HEK293 (cell line): Measurements from ENCODE around the gene SAE1.

Experiments
- FEZF1 ChIP-seq: fragments of 450-650 bp; formaldehyde crosslinking; IDR thresholded peaks from 2 replicates; pipeline ENCODE4 v1.5.1; 2016; ENCODE audit warnings: missing biosample characterization, missing genetic modification characterization
- GFI1B ChIP-seq: fragments of 450-650 bp; formaldehyde crosslinking; IDR thresholded peaks from 2 replicates; pipeline ENCODE4 v1.5.1; 2016; ENCODE audit warnings: missing biosample characterization, missing genetic modification characterization
- KLF1 ChIP-seq: fragments of 450-650 bp; formaldehyde crosslinking; IDR thresholded peaks from 2 replicates; pipeline ENCODE4 v1.5.1; 2016; ENCODE audit warnings: missing biosample characterization, missing genetic modification characterization
- REPIN1 ChIP-seq: fragments of 450-650 bp; formaldehyde crosslinking; IDR thresholded peaks from 2 replicates; pipeline ENCODE4 v1.5.1; 2017; ENCODE audit warnings: missing biosample characterization, missing genetic modification characterization, low read depth
- ZBTB48 ChIP-seq: fragments of 450-650 bp; formaldehyde crosslinking; IDR thresholded peaks from 2 replicates; pipeline ENCODE4 v1.5.1; 2016; ENCODE audit warnings: missing biosample characterization, missing genetic modification characterization
- ZFP69B ChIP-seq: fragments of 450-650 bp; formaldehyde crosslinking; IDR thresholded peaks from 2 replicates; pipeline ENCODE4 v1.5.1; 2016; ENCODE audit warnings: missing biosample characterization, missing genetic modification characterization
- ZNF211 ChIP-seq: fragments of 450-650 bp; formaldehyde crosslinking; IDR thresholded peaks from 2 replicates; pipeline ENCODE4 v1.5.1; 2016; ENCODE audit warnings: low read depth, missing biosample characterization, missing genetic modification characterization
- ZNF223 ChIP-seq: fragments of 450-650 bp; formaldehyde crosslinking; IDR thresholded peaks from 2 replicates; pipeline ENCODE4 v1.5.1; 2016; ENCODE audit warnings: missing biosample characterization, missing genetic modification characterization
- ZNF239 ChIP-seq: fragments of 450-650 bp; formaldehyde crosslinking; IDR thresholded peaks from 2 replicates; pipeline ENCODE4 v1.5.1; 2016; ENCODE audit warnings: missing biosample characterization, missing genetic modification characterization
- ZNF341 ChIP-seq: fragments of 450-650 bp; formaldehyde crosslinking; IDR thresholded peaks from 2 replicates; pipeline ENCODE4; 2016; ENCODE audit warnings: low read depth, missing biosample characterization, missing genetic modification characterization
- ZNF391 ChIP-seq: fragments of 450-650 bp; formaldehyde crosslinking; IDR thresholded peaks from 2 replicates; pipeline ENCODE4 v1.5.1; 2016; ENCODE audit warnings: low read depth, missing biosample characterization, missing genetic modification characterization, borderline replicate concordance
- ZNF571 ChIP-seq: fragments of 450-650 bp; formaldehyde crosslinking; IDR thresholded peaks from 2 replicates; pipeline ENCODE4 v1.5.0; 2017; ENCODE audit warnings: missing biosample characterization, missing genetic modification characterization
- ZNF658 ChIP-seq: fragments of 450-650 bp; formaldehyde crosslinking; IDR thresholded peaks from 2 replicates; pipeline ENCODE4; 2016; ENCODE audit warnings: missing biosample characterization, missing genetic modification characterization
- ZNF660 ChIP-seq: fragments of 450-650 bp; IDR thresholded peaks from 2 replicates; pipeline ENCODE4 v1.5.1; 2018; ENCODE audit warnings: missing biosample characterization, mild to moderate bottlenecking, missing genetic modification characterization
- ZNF670 ChIP-seq: fragments of 450-650 bp; formaldehyde crosslinking; IDR thresholded peaks from 2 replicates; pipeline ENCODE4 v1.5.1; 2016; ENCODE audit warnings: missing biosample characterization, missing genetic modification characterization, low read depth
- ZNF768 ChIP-seq: fragments of 450-650 bp; formaldehyde crosslinking; IDR thresholded peaks from 2 replicates; pipeline ENCODE4 v1.5.1; 2018; ENCODE audit warnings: missing biosample characterization, mild to moderate bottlenecking, missing genetic modification characterization
- ZNF785 ChIP-seq: fragments of 450-650 bp; formaldehyde crosslinking; IDR thresholded peaks from 2 replicates; pipeline ENCODE4 v1.5.1; 2016; ENCODE audit warnings: missing biosample characterization, missing genetic modification characterization
- ZNF792 ChIP-seq: fragments of 450-650 bp; formaldehyde crosslinking; IDR thresholded peaks from 2 replicates; pipeline ENCODE4 v1.5.1; 2016; ENCODE audit warnings: missing biosample characterization, missing genetic modification characterization
- ZNF837 ChIP-seq: fragments of 450-650 bp; formaldehyde crosslinking; IDR thresholded peaks from 2 replicates; pipeline ENCODE4 v1.5.1; 2016; ENCODE audit warnings: missing biosample characterization, missing genetic modification characterization
- ZNF843 ChIP-seq: fragments of 450-650 bp; formaldehyde crosslinking; IDR thresholded peaks from 2 replicates; pipeline ENCODE4 v1.5.1; 2016; ENCODE audit warnings: missing biosample characterization, missing genetic modification characterization
- TF ChIP-seq, protein P1 (sequence below): fragments of 450-650 bp; IDR thresholded peaks from 2 replicates; pipeline ENCODE4 v1.5.1; 2018; ENCODE audit warnings: missing biosample characterization, mild to moderate bottlenecking, missing genetic modification characterization
- TF ChIP-seq, protein P2 (sequence below): fragments of 450-650 bp; formaldehyde crosslinking; IDR thresholded peaks from 2 replicates; pipeline ENCODE4; 2016; ENCODE audit warnings: missing biosample characterization, missing genetic modification characterization
- TF ChIP-seq, protein P3 (sequence below): fragments of 450-650 bp; formaldehyde crosslinking; IDR thresholded peaks from 2 replicates; pipeline ENCODE4 v1.5.1; 2016; ENCODE audit warnings: missing biosample characterization, missing genetic modification characterization
- TF ChIP-seq, protein P4 (sequence below): fragments of 450-650 bp; formaldehyde crosslinking; IDR thresholded peaks from 2 replicates; pipeline ENCODE4 v1.5.1; 2016; ENCODE audit warnings: missing biosample characterization, missing genetic modification characterization
- TF ChIP-seq, protein P5 (sequence below): fragments of 450-650 bp; formaldehyde crosslinking; IDR thresholded peaks from 2 replicates; pipeline ENCODE4 v1.5.1; 2017; ENCODE audit warnings: missing biosample characterization, missing genetic modification characterization
- TF ChIP-seq, protein P6 (sequence below): fragments of 450-650 bp; formaldehyde crosslinking; IDR thresholded peaks from 2 replicates; pipeline ENCODE4 v1.5.1; 2016; ENCODE audit warnings: missing biosample characterization, missing genetic modification characterization
- TF ChIP-seq, protein P7 (sequence below): fragments of 450-650 bp; formaldehyde crosslinking; IDR thresholded peaks from 2 replicates; pipeline ENCODE4 v1.5.1; 2016; ENCODE audit warnings: missing biosample characterization, missing genetic modification characterization, low read depth
- TF ChIP-seq, protein P8 (sequence below): IDR thresholded peaks from 2 replicates; pipeline ENCODE4 v1.6.1; 2011; ENCODE audit warnings: mild to moderate bottlenecking, low read depth, low read length, borderline replicate concordance

Gene SAE1

DNA sequence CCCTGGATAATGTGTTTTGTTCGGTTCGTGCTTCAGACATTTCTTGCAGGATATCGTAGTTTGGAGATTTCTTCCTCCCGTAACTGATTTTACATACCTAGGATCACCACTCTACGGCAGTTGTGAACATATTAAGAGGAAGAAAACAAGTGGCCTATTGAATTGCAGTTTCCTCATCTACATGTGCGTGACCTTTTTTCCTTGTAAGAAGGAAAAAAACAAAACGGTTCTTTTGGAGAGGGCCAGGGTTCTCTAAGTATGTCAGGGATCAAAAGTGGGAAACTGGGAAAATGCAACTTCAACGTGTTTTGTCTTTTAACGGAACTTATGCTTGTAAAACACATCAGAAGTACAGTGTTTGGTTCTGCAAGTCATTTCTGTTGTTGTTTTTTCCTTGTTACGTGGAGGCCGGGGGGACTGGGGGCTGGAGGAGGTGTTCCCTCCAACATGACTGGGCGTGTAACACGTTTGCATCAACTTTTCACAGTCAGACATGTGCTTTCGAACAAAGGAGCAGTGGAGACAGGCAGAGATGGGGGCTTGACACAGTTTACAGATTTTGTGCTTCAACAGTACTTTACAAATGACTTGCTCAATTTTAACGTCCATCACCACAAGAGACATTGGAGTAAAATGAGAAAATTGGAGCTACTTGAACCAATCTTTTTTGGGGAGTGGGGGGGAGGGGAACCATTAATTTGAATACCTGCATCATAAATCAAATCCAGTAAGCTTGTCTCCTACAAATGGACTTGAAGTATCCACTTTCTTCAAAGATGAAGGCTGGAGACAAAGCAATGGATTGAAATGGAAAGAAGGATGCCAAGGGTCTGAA lies 20.9 kb upstream of the SAE1 start (continued):
- TF ChIP-seq ZNF660 (tag by site-specific recombination) (peak; percentile 3; the same call in 1 of the 2 replicates), ZNF391 (tag by site-specific recombination) (no peak), ZNF211 (tag by site-specific recombination) (no peak), ZNF223 (no peak), ZNF670 (tag by site-specific recombination) (no peak), ZBTB48 (peak; percentile 61), ZNF837 (tag by site-specific recombination) (no peak), ZNF239 (tag by site-specific recombination) (no peak), ZNF658 (tag by site-specific recombination) (no peak), ZNF341 (tag by site-specific recombination) (peak; percentile 39), ZNF571 (tag by site-specific recombination) (no peak), ZNF768 (tag by site-specific recombination) (no peak), KLF1 (tag by site-specific recombination) (peak; percentile 65; the same call in 1 of the 2 replicates), REPIN1 (tag by site-specific recombination) (no peak; the same call in 1 of the 2 replicates), ZNF785 (tag by site-specific recombination) (no peak), ZNF792 (tag by site-specific recombination) (no peak), FEZF1 (peak; percentile 55), ZFP69B (tag by site-specific recombination) (no peak), ZNF843 (no peak), GFI1B (tag by site-specific recombination) (no peak)
- TF ChIP-seq, protein P1, sequence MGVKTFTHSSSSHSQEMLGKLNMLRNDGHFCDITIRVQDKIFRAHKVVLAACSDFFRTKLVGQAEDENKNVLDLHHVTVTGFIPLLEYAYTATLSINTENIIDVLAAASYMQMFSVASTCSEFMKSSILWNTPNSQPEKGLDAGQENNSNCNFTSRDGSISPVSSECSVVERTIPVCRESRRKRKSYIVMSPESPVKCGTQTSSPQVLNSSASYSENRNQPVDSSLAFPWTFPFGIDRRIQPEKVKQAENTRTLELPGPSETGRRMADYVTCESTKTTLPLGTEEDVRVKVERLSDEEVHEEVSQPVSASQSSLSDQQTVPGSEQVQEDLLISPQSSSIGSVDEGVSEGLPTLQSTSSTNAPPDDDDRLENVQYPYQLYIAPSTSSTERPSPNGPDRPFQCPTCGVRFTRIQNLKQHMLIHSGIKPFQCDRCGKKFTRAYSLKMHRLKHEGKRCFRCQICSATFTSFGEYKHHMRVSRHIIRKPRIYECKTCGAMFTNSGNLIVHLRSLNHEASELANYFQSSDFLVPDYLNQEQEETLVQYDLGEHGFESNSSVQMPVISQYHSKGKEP (tag by site-specific recombination) = no peak
- TF ChIP-seq, protein P2, sequence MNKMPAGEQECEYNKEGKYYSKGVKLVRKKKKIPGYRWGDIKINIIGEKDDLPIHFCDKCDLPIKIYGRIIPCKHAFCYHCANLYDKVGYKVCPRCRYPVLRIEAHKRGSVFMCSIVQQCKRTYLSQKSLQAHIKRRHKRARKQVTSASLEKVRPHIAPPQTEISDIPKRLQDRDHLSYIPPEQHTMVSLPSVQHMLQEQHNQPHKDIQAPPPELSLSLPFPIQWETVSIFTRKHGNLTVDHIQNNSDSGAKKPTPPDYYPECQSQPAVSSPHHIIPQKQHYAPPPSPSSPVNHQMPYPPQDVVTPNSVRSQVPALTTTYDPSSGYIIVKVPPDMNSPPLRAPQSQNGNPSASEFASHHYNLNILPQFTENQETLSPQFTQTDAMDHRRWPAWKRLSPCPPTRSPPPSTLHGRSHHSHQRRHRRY (tag by site-specific recombination) = no peak
- TF ChIP-seq, protein P3, sequence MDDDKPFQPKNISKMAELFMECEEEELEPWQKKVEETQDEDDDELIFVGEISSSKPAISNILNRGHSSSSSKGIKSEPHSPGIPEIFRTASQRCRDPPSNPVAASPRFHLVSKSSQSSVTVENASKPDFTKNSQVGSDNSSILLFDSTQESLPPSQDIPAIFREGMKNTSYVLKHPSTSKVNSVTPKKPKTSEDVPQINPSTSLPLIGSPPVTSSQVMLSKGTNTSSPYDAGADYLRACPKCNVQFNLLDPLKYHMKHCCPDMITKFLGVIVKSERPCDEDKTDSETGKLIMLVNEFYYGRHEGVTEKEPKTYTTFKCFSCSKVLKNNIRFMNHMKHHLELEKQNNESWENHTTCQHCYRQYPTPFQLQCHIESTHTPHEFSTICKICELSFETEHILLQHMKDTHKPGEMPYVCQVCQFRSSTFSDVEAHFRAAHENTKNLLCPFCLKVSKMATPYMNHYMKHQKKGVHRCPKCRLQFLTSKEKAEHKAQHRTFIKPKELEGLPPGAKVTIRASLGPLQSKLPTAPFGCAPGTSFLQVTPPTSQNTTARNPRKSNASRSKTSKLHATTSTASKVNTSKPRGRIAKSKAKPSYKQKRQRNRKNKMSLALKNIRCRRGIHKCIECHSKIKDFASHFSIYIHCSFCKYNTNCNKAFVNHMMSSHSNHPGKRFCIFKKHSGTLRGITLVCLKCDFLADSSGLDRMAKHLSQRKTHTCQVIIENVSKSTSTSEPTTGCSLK (tag by site-specific recombination) = no peak
- TF ChIP-seq, protein P4, sequence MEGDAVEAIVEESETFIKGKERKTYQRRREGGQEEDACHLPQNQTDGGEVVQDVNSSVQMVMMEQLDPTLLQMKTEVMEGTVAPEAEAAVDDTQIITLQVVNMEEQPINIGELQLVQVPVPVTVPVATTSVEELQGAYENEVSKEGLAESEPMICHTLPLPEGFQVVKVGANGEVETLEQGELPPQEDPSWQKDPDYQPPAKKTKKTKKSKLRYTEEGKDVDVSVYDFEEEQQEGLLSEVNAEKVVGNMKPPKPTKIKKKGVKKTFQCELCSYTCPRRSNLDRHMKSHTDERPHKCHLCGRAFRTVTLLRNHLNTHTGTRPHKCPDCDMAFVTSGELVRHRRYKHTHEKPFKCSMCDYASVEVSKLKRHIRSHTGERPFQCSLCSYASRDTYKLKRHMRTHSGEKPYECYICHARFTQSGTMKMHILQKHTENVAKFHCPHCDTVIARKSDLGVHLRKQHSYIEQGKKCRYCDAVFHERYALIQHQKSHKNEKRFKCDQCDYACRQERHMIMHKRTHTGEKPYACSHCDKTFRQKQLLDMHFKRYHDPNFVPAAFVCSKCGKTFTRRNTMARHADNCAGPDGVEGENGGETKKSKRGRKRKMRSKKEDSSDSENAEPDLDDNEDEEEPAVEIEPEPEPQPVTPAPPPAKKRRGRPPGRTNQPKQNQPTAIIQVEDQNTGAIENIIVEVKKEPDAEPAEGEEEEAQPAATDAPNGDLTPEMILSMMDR (tag by site-specific recombination) = no peak
- TF ChIP-seq, protein P5, sequence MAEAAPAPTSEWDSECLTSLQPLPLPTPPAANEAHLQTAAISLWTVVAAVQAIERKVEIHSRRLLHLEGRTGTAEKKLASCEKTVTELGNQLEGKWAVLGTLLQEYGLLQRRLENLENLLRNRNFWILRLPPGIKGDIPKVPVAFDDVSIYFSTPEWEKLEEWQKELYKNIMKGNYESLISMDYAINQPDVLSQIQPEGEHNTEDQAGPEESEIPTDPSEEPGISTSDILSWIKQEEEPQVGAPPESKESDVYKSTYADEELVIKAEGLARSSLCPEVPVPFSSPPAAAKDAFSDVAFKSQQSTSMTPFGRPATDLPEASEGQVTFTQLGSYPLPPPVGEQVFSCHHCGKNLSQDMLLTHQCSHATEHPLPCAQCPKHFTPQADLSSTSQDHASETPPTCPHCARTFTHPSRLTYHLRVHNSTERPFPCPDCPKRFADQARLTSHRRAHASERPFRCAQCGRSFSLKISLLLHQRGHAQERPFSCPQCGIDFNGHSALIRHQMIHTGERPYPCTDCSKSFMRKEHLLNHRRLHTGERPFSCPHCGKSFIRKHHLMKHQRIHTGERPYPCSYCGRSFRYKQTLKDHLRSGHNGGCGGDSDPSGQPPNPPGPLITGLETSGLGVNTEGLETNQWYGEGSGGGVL (tag by site-specific recombination) = peak; percentile 55
- TF ChIP-seq, protein P6, sequence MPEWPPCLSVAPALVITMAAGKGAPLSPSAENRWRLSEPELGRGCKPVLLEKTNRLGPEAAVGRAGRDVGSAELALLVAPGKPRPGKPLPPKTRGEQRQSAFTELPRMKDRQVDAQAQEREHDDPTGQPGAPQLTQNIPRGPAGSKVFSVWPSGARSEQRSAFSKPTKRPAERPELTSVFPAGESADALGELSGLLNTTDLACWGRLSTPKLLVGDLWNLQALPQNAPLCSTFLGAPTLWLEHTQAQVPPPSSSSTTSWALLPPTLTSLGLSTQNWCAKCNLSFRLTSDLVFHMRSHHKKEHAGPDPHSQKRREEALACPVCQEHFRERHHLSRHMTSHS (tag by site-specific recombination) = no peak
- TF ChIP-seq, protein P7, sequence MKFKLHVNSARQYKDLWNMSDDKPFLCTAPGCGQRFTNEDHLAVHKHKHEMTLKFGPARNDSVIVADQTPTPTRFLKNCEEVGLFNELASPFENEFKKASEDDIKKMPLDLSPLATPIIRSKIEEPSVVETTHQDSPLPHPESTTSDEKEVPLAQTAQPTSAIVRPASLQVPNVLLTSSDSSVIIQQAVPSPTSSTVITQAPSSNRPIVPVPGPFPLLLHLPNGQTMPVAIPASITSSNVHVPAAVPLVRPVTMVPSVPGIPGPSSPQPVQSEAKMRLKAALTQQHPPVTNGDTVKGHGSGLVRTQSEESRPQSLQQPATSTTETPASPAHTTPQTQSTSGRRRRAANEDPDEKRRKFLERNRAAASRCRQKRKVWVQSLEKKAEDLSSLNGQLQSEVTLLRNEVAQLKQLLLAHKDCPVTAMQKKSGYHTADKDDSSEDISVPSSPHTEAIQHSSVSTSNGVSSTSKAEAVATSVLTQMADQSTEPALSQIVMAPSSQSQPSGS (tag by site-specific recombination) = no peak
- TF ChIP-seq, protein P8, sequence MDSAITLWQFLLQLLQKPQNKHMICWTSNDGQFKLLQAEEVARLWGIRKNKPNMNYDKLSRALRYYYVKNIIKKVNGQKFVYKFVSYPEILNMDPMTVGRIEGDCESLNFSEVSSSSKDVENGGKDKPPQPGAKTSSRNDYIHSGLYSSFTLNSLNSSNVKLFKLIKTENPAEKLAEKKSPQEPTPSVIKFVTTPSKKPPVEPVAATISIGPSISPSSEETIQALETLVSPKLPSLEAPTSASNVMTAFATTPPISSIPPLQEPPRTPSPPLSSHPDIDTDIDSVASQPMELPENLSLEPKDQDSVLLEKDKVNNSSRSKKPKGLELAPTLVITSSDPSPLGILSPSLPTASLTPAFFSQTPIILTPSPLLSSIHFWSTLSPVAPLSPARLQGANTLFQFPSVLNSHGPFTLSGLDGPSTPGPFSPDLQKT = no peak
